GM21786 (cell line): Measurements from ENCODE around the gene LRRFIP1.

Experiments
- ATAC-seq: cut with Tn5 transposase; IDR thresholded peaks from one replicate; pipeline ENCODE4 v1.9.1; 2021; ENCODE audit not compliant: unreplicated experiment

The LRRFIP1 gene

DNA sequence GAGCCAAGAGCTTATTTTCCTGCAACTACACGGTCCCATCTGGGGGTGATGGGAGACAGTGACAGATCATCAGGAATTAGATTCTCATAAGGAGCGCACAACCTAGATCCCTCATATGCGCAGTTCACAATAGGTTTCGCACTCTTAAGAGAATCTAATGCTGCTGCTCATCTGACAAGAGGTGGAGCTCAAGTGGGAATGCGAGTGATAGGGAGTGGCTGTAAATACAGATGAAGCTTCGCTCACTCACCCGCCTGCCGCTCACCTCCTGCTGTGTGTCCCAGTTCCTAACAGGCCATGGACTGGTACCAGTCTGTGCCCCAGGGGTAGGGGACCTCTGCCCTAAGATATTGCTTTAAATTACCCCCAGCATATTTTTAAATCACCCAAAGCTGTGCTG, 10.8 kb downstream of the LRRFIP1 start:
- no peak for ATAC-seq

DNA sequence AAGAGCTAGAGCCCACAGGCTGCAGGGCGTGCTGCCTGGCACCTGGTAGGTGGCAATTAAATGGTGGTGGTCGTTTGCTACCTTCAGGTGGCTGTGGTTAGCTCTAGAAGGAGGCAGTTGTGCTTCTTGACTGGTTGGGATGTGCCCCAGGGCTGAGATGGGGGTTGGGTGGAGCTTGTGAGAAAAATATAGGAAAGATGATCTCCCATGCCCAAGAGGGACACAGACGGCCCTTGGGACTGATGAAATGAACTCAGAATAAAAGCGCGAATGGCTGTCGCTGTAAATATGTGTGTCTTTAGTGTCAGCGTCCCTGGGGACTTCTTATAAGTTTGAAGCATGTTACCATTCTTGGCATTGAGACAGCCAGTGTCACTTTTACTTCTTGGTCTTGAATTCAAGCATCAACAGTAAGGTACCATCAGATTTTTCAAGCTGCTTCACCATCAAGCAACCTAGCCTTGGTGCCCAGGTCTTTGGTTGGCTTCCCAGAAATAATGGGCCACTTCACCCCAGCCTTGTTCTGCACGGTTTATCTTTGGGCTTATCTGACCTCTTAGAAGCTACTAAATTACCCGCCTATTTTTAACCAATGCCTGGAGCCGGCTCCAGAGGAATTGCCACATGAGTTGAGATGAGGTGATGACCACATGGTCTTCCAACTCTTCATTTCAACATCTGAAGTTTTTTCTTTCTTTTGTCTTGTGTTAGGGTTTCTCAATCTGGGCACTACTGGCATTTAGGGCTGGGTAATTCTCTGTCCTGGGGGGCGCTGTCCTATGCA, 11.9 kb downstream of the LRRFIP1 start:
- no peak for ATAC-seq

DNA sequence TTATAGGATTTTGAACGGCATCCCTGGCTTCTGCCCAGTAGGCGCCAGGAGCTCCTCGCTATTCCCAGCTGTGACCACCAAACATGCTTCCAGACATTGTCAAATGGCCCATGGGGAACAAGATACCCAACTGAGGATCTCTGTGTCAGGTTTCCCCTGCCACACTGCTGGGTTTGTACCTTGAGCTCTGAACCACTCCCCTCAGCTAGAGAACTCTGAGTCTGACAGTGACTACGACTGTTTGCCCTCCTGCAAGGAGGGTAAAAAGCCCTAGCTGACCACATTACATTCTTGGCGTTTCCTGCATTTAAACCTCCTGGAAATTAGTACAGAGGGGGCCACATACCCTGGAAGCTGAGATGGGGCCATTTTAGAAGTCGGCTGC, 12.4 kb downstream of the LRRFIP1 start:
- ATAC-seq = no peak

DNA sequence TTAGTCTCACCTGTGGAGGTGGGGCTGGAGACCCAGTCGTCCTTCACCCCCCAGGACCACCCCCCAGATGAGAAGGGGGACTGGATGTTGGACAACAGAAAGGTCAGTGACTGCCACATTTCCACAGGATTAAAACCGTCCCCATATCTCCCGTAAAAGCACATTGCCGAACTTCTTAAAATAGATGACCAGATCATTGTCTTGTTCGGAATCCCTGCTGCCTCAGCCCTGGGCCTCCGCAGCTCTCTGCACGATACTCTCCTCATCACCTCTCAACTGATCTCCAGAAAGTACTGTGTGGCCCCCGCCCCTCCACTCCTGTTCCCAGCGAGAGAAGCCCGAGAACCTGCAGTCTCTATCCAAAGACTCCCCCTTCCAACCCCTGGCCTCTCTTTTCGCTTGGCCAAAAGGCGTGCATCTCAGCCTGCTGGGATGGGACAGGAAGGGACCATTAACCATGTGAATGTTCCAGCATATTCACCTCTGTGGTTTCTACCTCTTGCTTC, 13.2 kb downstream of the LRRFIP1 start:
- ATAC-seq = no peak

DNA sequence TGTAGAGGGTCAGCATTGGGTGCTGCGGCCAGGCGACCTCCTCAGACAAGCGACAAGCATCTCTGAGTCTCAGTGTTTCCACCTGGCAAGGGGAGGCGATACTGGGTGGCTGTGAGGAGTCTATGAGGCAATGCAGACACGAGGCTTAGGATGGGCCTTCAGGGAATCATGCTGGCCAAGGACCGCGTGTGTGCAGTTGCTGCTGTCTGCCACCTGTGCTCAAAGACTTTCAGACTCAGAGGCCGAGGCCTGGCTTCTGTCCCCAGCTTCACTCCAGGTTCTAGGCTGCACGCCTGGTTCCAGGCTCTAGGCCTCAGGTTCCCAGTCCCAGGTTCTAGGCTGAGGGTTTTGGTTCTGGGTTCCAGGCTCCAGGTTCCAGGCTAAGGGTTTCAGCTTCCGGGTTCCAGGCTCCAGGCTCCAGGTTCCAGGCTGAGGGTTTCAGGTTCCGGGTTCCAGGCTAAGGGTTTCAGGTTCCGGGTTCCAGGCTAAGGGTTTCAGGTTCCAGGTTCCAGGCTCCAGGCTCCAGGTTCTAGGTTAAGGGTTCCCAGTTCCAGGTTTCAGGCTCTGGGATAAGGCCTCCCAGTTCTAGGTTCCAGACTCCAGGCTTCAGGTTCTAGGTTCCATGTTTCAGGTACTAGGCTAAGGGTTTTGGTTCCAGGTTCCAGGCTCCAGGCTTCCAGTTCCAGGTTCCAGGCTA, 14.8 kb downstream of the LRRFIP1 start:
- no peak for ATAC-seq

DNA sequence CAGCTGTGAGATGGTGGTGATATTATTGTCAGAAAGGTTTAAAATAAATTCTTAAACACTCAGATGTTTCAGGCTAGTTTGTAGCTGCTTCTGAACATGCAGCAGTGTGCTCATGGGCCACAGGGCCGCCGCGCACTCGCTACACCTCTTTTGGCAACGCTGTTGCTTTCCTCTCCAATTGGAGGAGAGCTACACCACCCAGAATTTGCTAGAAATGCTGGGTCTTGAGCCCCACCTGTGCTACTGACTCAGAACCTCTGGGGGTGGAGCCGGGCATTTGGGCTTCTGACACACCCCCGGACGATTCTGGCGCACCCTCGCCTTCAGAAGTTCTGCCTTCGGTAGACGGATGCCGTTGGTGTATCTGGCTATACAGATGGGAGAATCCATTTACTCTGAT, 15.7 kb downstream of the LRRFIP1 start:
- ATAC-seq = no peak

DNA sequence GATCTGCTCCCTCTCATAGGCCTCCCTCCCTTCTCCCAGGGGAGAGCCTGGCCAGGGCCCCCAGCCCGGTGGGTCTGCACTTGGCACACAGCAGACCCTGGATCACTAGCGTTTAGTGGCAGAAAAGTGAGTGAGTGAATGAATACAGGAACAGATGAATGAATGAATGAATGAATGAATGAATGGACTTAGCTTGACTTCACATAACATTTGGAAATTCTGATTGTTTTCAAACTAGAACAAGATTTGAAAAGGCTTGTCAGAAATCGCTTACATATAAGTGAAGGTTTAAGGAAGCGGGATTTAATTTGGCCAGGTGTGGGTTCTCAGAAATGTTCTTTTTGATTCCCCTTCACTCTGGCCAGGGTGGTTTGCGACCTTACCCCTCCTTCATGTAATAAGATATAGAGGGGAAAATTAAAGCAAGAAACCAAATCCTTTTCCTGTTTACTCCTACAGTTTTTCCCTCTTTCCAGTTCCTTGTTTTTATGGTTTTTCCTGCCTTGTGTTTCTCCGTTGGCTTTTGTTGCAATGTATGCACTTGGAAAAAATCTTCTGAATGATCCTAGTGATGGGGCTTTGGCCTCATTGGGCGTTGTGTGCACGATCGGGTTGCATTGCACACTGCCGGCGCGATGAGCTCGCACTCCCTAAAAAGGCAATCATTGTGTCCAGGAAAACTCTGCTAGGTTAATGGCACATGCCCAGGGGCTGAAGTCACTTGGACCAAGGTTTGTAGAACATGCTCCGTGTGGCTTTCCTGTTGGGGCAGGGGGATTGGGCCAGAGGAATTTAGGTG, 16.4 kb downstream of the LRRFIP1 start:
- ATAC-seq = no peak

DNA sequence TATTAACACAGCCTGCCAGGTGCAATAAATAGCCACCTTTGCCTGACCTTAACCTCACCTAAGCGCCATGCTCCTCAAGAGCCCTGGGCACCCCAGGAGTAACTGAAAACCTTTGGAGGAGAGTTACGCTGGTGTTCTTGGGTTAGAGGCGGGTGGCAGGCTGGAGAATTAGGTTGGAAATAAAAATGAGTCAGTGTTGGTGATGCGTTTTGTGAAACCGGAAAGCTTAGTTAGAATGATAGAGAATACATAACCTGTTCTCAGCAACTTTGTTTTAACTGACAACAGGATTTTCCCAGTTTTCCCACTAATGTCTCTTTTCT, 17.0 kb downstream of the LRRFIP1 start:
- ATAC-seq = no peak

DNA sequence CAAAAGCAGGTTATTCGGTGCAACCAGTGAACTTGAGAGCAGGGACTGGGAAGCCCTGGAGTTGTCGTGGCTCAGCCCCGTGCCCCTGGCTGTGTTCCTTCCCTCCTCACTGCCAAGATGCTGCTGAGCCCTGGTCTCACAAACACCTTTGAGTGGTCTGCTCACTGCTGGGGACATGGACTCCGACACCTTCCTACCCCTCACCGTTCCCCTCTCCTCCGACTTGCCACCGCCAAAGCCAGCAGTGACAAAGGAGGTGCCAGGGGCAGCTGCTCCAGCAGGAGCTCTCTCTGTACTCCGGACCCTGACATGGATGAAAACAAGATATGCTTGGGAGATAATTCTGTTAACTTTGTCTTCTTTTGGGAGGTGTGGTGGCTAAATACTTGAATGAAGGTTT, 17.9 kb downstream of the LRRFIP1 start:
- no peak for ATAC-seq

DNA sequence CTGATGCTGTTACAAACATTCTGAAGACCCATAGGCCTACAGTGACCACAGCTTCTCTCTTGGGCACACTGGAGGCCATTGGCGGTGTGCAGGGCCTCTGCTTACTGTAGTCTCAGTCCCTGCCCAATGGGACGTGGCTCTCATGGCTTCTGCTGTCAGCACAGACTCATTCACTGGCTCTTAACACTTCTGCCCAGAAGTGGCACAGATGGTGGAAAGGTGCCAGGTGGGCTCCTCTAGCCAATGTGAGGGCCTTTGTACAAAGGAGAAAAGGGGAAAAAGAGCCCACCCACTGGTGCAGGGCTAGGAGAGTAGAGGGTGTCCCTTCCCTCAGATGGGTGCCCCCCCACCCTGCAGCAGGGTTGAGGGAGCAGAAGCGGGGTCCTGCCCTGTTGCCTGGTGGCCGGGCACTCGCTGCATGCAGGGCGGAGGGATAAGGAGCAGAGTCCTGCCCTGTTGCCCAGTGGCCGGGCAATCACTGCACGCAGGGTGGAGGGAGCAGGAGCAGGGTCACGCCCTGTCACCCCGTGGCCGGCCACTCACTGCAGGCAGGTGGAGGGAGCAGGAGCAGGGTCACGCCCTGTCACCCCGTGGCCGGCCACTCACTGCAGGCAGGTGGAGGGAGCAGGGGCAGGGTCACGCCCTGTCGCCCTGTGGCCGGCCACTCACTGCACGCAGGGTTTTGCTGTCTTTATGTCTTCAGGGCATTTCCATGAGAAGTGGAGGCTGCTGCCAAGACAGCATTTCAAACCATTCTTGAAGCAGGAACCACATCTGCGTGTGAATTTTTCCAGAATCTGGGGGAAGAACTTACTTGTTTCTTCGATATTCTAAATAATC, 20.0 kb downstream of the LRRFIP1 start:
- ATAC-seq = no peak

DNA sequence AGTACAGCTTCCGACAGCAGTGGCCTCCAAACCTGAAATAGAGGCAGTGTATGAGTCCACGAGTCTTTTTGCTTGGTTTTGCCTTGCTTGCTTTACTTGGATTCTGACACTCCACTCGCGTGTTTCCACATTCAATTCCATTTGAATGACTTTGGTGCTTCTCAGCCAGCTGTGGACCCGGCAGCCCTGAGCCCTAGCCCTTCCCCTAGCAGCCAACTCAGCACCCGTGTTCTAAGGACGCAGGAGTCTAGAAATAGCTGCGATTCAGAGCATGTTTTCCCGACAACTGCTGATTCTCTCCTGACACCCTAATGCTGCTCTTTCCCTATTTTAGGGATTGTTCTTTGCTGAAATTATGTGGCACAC, 20.6 kb downstream of the LRRFIP1 start:
- ATAC-seq = no peak

DNA sequence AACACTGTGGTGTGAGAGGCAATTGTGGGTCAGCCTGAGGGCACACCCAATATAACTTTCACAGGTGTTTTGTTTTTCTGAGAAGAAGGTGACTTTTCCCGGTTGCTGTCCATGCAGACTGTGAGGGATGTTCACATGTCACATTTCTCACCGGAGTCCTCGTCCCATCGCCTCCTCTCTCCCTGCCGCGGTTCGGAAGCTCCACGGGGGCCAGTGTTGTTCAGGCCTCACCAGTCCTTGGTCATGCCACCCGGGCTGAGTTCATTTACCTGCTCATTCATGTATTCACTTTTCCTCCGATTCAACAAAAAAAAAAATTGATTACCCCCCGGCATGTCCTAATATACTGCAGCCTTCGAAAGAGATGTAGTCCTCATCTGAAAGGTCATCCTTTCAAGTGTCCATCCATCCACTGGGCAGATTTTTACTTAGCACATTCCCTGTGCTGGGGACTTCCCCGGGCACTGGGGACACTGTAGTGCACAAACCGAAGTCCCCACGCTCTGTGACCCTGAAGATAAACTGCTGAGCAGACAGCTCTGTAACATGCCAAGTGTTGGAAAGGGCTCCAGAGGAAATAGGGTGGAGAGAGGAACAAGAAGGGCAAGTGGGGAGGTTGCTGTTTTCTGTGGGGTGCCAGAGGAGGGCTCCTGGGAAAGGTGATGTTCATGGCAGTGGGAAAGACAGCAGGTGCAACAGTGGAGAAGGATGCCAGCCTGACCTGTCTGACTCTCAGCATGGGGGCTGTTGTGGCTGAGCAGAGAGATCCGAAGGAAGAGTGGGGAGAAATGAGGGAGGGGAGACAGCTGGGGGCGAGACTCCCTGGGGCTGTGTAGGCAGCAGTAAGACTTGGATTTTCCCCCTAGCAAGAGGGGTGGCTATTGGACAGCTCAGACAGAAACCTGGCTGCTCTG, 22.4 kb downstream of the LRRFIP1 start:
- no peak for ATAC-seq

DNA sequence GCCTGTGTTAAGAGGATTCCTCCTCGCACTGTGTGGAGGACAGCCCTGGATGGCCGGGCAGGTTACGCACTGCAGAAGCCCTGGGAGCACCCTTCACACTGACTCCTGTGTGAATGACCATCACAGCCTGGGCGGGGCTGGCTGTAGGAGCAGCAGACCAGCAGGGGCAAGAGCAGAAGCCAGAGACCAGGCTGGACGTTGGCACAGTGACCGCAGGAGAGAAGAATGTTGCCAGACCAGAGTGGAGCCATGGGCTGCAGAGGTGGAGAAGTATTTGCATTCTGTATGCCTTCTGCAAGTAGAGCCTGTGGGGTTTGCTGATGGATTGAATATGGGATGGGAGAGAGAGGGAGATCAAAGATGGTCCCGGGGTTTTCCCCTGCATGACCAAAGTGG, 23.1 kb downstream of the LRRFIP1 start:
- no peak for ATAC-seq

DNA sequence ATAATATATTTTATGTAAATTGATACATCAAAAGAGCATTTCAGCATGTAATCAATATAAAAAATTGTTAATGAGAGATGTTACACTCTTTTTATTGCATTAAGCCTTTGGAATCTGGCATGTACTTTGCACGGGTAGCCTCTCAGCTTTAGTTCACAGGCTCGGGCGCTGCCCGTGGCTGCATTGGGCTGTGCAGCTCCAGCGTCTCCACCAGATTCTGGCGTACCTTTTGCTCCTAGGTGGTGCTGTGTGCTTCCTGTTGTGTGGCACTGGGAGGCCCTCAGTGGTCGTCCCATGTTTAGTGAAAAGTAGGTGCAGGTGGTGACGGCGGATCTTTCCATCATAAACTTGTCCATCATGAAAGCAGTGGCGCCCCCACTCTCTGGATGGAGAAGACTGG, 24.4 kb downstream of the LRRFIP1 start:
- no peak for ATAC-seq

DNA sequence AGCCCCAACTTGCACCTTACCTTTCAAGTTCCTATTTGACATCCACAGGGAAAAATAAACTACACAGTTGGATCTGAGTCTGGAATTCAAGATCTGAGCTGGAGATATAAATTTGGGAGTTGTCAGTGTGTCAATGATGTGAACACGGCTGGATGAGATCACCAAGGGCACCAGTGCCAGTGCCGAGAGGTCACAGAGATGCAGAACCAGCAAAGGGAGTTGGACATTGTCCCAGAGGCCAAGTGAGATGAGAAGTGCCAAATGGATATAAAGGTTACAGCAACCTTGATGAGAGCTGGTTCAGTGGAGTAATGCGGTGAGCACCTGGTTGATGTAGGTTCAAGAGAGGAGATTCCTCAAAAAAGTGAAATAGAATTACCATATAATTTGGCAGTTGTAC, 24.8 kb downstream of the LRRFIP1 start:
- ATAC-seq = no peak

DNA sequence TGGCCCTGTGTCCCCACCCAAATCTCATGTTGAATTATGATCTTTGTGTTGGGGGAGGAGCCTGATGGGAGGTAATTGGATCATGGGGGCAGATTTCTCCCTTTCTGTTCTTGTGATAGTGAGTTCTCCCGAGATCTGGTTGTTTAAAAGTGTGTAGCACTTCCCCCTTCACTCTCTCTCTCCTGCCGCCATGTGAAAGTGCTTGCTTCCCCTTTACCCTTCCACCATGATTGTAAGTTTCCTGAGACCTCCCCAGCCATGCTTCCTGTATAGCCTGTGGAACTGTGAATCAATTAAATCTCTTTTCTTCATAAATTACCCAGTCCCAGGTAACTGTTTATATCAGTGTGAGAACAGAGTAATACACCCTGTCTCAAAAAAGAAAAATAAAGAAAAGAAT, 25.5 kb downstream of the LRRFIP1 start:
- ATAC-seq = no peak

DNA sequence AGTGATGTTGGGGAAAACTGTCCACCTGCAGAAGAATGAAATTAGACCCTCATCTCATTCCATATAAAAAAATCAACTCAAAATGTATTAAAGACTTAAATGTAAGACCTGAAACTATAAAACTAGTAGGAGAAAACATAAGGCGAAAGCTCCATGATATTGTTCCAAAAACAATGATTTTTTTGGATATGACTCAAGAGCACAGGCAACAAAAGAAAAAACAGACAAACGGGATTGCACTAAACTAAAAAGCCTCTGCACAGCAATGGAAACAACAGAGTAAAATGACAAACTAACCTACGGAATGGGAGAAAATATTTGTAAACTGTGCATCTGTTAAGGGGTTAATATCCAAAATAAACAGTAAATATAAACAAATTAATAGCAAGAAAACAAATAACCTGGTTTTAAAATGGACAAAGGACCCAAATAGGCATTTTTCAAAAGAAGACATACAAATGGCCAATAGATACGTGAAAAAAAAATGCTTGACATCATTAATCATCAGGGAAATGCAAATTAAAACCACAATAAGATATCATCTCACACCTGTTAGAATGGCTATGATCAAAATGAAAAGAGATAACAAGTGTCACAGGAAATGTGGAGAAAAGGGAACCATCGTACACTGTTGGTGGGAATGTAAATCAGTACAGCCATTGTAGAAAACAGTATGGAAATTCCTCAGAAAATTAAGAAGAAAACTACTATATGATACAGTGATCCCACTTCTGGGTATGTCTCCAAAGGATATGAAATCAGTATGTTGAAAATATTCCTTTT, 26.6 kb downstream of the LRRFIP1 start:
- ATAC-seq = no peak

DNA sequence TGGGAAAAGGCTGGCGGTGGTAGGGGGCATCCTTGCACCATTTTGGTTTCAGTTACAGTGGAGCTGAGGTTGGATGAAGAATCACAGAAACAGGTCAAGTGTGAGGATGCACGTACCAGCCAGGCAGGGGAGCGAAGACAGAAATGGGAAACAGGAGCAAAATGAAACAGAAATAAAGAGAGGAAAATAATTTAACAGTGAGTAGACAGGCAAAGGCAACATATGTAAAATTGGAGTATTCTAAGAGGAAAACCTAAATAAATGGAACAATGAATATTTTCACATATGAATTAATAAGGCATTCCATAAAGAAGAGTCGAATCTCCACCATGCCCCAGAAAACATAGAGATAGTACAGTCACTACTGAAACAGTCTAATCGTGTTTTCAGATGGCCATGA, 29.7 kb downstream of the LRRFIP1 start:
- ATAC-seq = no peak

DNA sequence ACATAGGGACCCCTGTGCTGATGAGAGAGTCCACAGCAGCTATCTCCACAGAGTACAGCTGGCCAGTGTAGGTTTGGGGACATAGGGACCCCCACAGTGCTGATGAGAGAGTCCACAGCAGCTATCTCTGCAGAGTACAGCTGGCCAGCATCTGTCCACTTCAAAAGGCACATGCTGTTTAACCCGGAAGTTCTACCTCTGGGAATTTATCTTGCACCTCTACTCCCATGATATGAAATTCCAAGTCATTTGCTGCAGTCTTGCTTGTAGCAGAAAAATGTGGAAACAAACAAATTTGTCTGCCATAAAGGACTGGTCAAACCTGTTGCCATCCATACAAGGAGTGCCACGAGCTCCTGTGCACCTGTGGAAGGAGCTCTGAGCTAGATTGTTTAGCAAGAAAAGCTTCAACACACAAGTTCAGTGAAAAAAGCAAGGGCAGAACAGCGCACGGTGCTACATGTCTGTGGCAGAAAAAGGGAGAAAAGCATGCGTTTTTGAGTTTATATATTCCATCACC, 33.1 kb downstream of the LRRFIP1 start:
- no peak for ATAC-seq
